ENCODE measurements around the gene ZNF22. TPM values are rescaled to one million over a fixed set of nuclear protein-coding genes. Genes with fewer than 3 reads are reported as not detected.

The ZNF22 gene
- total RNA-seq, 6 donors from 2014 or later: 8.4 to 26.9 (median 18.4) TPM

GRCh38 chr10:44967616-44968015, 33.1 kb upstream of the ZNF22 start:
- H3K27me3 ChIP-seq: no peaks in the 10 kb centered on the region
- DNase-seq (peak in 1 of 2 donors; percentile 54), ATAC-seq (ENCODE audit: low FRiP score in 2 of 2) (peak in 1 of 2 donors; percentile 37)
- no peak overlapping the region for H3K4me3 ChIP-seq
- peak overlapping the region; percentile 42 to 90 (median 72) for H3K27ac ChIP-seq
- H3K36me3 ChIP-seq: peaks cover 2 to 28% (median 12%) of the 10 kb centered on the region in 4 donors
- peaks cover 60 to 70% (median 66%) of the 10 kb centered on the region in 4 donors for H3K4me1 ChIP-seq
- TF ChIP-seq POLR2A (IDR thresholded peaks at IDR 0.05) (no peak), CTCF (IDR thresholded peaks at IDR 0.05) (no peak), POLR2AphosphoS5 (IDR thresholded peaks at IDR 0.05) (no peak), EP300 (IDR thresholded peaks at IDR 0.05) (no peak)
- H3K9me3 ChIP-seq: no peaks in the 10 kb centered on the region
- 60 to 76% methylated on average over 4 of the region's 4 CpGs for WGBS, 2 donors

- no peaks in the 10 kb centered on the region for H3K9me3 ChIP-seq
- no peaks in the 10 kb centered on the region for H3K27me3 ChIP-seq
- ATAC-seq (ENCODE audit: low FRiP score in 2 of 2) (peak; percentile 36 to 81), DNase-seq (peak in 1 of 2 donors; percentile 81)
- peaks cover 57 to 65% (median 64%) of the 10 kb centered on the region in 4 donors for H3K4me1 ChIP-seq
- peak overlapping the region; percentile 42 to 90 (median 72) for H3K27ac ChIP-seq
- peaks cover 2 to 30% (median 12%) of the 10 kb centered on the region in 4 donors for H3K36me3 ChIP-seq
- no peak overlapping the region for H3K4me3 ChIP-seq
- WGBS, 2 donors: 23 to 32% methylated on average over 3 of the region's 3 CpGs
- TF ChIP-seq POLR2AphosphoS5 (IDR thresholded peaks at IDR 0.05) (peak in 1 of 2 donors; percentile 26), CTCF (IDR thresholded peaks at IDR 0.05) (no peak), EP300 (IDR thresholded peaks at IDR 0.05) (peak in 1 of 4 donors; percentile 19)
Measured at GRCh38 chr10:44968091-44968490, 32.6 kb upstream of the ZNF22 start.

DNA sequence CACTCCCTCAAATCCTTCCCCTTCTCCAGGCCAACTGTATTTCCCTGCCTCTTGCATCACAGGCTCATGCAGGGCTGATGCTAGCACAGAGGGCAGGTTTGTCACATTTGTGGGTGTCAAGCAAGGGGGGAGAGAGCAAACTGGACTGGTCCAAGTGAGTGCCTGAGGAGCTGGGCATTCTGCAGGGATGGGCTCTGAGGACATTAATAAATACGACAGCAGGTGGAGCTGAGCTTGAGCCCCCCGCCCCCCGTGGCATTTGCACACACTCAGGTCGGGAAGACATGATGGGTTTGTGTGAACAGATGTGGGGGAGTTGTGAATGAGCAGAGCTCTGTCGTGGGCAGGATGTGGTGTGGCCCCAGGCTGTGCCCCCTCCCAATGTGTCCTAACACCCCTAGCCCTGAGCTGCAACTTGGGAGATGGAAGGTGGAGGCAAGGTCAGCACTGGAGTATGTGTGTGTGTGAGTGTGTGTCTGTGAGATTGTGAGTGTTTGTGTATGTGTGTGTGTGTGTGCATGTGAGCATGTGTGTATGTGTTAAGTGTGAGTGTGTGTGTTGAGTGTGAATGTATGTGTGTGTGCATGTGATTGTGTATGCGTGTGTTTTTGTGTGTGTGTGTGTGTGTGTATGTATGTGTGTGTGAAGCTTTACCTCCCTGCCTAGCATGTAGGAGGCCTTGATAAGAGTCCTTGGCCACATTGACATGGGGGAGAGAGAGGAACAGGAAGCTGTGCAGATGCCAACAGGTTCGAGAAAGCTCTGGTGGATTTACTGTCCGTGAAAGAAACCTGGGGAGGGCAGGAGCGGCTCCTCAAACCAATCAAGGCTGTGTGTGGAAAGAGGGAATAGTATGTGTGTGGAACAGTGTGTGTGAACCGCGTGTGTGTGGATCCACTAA, 32.0 kb upstream of the ZNF22 start:
- peak overlapping the region in 3 of 4 donors; percentile 60 to 90 (median 85) for H3K27ac ChIP-seq
- TF ChIP-seq EP300 (IDR thresholded peaks at IDR 0.05): no peak
- no peak for TF ChIP-seq POLR2A (IDR thresholded peaks at IDR 0.05)
- TF ChIP-seq POLR2AphosphoS5 (IDR thresholded peaks at IDR 0.05): no peak
- TF ChIP-seq CTCF (IDR thresholded peaks at IDR 0.05): no peak
- H3K36me3 ChIP-seq: peaks cover 2 to 30% (median 12%) of the 10 kb centered on the region in 4 donors
- no peaks in the 10 kb centered on the region for H3K27me3 ChIP-seq
- H3K9me3 ChIP-seq: no peaks in the 10 kb centered on the region
- DNase-seq (peak in 1 of 2 donors; percentile 26), ATAC-seq (ENCODE audit: low FRiP score in 2 of 2) (peak in 1 of 2 donors; percentile 1)
- no peak overlapping the region for H3K4me3 ChIP-seq
- peaks cover 57 to 65% (median 64%) of the 10 kb centered on the region in 4 donors for H3K4me1 ChIP-seq
- WGBS, 2 donors: 67 to 68% methylated on average over 11 of the region's 11 CpGs

- DNase-seq: no peak
- Histone ChIP-seq H3K36me3 (peaks cover 2 to 30% (median 12%) of the 10 kb centered on the region in 4 donors), H3K4me1 (peaks cover 57 to 65% (median 64%) of the 10 kb centered on the region in 4 donors), H3K4me3 (no peak overlapping the region), H3K27me3 (no peaks in the 10 kb centered on the region), H3K27ac (no peak overlapping the region), H3K9me3 (no peaks in the 10 kb centered on the region)
- no peak for ATAC-seq (ENCODE audit: low FRiP score in 2 of 2)
- 94 to 97% methylated on average over 8 to 9 of the region's 9 CpGs for WGBS, 2 donors
- TF ChIP-seq EP300 (IDR thresholded peaks at IDR 0.05): no peak
- no peak for TF ChIP-seq CTCF (IDR thresholded peaks at IDR 0.05)
- no peak for TF ChIP-seq POLR2AphosphoS5 (IDR thresholded peaks at IDR 0.05)
Measured at GRCh38 chr10:44969854-44970253, 30.9 kb upstream of the ZNF22 start.
